Adrenal gland (tissue), 12 donors: Measurements from ENCODE around the gene CACNA1B. TPM values are rescaled to one million over a fixed set of nuclear protein-coding genes. Genes with fewer than 3 reads are reported as not detected.

Source experiments
- DNase-seq, 7 donors: peaks; one replicate each; pipeline ENCODE4 v3.0.0-alpha.2; 2019 to 2020
- H3K27ac ChIP-seq, 5 donors: fragments of 200-600 bp; sonication (generic) in 4 of 5; 1 replicate in 3 of 5; 2 replicates in 2 of 5; pipeline versions ENCODE4 v1.5.1 to v1.8.0; 2016 to 2020; ENCODE audit warnings: mild to moderate bottlenecking in 1 of 5
- H3K27me3 ChIP-seq: fragments of 200-600 bp; 2 replicates; pipeline ENCODE4 v1.8.0; 2021
- H3K36me3 ChIP-seq, 2 donors: fragments of 200-600 bp; replicated peaks in 1 of 2; 1 replicate in 1 of 2; 2 replicates in 1 of 2; pipeline versions ENCODE4 v1.5.1 to v1.8.0; 2018 to 2022
- H3K4me1 ChIP-seq, 2 donors: fragments of 200-600 bp; replicated peaks in 1 of 2; 1 replicate in 1 of 2; 2 replicates in 1 of 2; pipeline versions ENCODE4 v1.5.1 to v1.8.0; 2018 to 2021
- H3K4me3 ChIP-seq, 4 donors: fragments of 200-600 bp; sonication (generic) in 3 of 4; one replicate each; pipeline ENCODE4 v1.5.1; 2016 to 2018
- H3K9me3 ChIP-seq, 3 donors: fragments of 200-600 bp; sonication (generic) in 1 of 3; replicated peaks in 1 of 3; 1 replicate in 2 of 3; 2 replicates in 1 of 3; pipeline versions ENCODE4 v1.5.1 to v1.8.0; 2016 to 2021
- POLR2A ChIP-seq, 2 donors: fragments of 450-650 bp; IDR thresholded peaks; one replicate each; pipeline ENCODE4 v1.6.1; 2017; ENCODE audit warnings: antibody characterized with exemption in 2 of 2, mild to moderate bottlenecking in 2 of 2, moderate library complexity in 1 of 2
- WGBS, 4 donors: extraction: QIAGEN DNeasy Blood & Tissue Kit in 2 of 4; methylation state at CpG; one replicate each; pipeline versions ENCODE4 v1.1.5 to v1.1.7; 2013 to 2017; 5-methylcytosine and 5-hydroxymethylcytosine counted together
- intact Hi-C, 2 donors: fragments of 100-400 bp; cut with DNase I; formaldehyde crosslinking; loops; one replicate each; pipeline versions ENCODE4 v1.14.1 to v1.15.0; 2022 to 2023
- polyA plus RNA-seq, 3 donors: library from polyadenylated mRNA; stranded (reverse); fragments of 200-250 nt in 2 of 3; fragments of 350-450 nt in 1 of 3; fragmentation: Illumina TruSeq in 1 of 3; extraction: RNeasy Lipid Tissue Mini Kit (QIAGEN cat#74804) in 1 of 3; gene quantifications; one replicate each; pipeline ENCODE4 v1.2.3, GENCODE V29; 2013 to 2014
- total RNA-seq, 9 donors: library from RNA; depleted of rRNA in 4 of 9; stranded (reverse); fragments of >200 nt in 4 of 9; fragments of 120-200 nt in 1 of 9; fragmentation: NEBNext Ultra II Directional in 1 of 9; extraction: Animal tissue kit (Norgen Biotek cat#: 25700) in 1 of 9; gene quantifications; one replicate each; pipeline versions ENCODE4 v1.1.0 to v1.2.4, GENCODE V29; 2013 to 2023
- TF ChIP-seq, protein P1 (sequence below), 6 experiments: fragments of 450-650 bp in 4 of 6; fragments of 200-600 bp in 2 of 6; sonication (generic) in 1 of 6; IDR thresholded peaks; 1 replicate in 5 of 6; 2 replicates in 1 of 6; pipeline versions ENCODE4 v1.5.1 to v1.8.0; 2016 to 2021; ENCODE audit warnings: antibody characterized with exemption in 6 of 6, mild to moderate bottlenecking in 2 of 6, moderate library complexity in 1 of 6
- donor health status: healthy with polysubstance abuse.
- donor health status: Bipolar disorder and iron deficiency.
- donor health status: DM: yes; HTN: yes; CAD: no.
- donor health status: DM: no; HTN: no; CAD: no.
- donor health status: DM: no; HTN: no; CAD: no.
- donor health status: DM: yes; HTN: yes; CAD: no.

Gene CACNA1B
- total and polyA plus RNA-seq, 12 donors: 0.04 to 4.9 (median 1.1) TPM; not detected in 1

DNA sequence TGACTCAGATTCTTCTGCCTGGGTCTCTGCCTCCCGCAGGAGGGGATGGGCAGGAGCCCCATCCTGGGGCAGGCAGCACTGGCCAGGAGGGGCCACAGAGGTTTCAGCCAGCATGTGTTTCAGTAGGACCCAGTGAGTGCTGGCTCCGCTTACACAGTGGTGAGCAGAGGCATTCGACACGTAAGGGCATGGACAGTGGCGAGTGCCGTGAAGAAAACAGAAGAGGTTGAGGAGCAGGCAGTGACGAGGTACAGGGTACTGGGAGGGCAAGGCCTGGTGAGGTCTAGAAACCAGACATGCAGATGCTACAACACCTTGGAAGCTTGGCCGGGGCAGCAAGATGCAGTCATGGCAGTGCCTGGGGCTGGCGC is 41.5 kb downstream of the CACNA1B start:
- WGBS, 4 donors: 77 to 81% (median 79%) methylated on average over 7 to 9 of the region's 9 CpGs
- Histone ChIP-seq H3K27ac (no peak overlapping the region), H3K27me3 (no peaks in the 10 kb centered on the region), H3K36me3 (no peaks in the 10 kb centered on the region), H3K4me3 (no peak overlapping the region), H3K4me1 (no peaks in the 10 kb centered on the region), H3K9me3 (no peaks in the 10 kb centered on the region)
- TF ChIP-seq, protein P1, sequence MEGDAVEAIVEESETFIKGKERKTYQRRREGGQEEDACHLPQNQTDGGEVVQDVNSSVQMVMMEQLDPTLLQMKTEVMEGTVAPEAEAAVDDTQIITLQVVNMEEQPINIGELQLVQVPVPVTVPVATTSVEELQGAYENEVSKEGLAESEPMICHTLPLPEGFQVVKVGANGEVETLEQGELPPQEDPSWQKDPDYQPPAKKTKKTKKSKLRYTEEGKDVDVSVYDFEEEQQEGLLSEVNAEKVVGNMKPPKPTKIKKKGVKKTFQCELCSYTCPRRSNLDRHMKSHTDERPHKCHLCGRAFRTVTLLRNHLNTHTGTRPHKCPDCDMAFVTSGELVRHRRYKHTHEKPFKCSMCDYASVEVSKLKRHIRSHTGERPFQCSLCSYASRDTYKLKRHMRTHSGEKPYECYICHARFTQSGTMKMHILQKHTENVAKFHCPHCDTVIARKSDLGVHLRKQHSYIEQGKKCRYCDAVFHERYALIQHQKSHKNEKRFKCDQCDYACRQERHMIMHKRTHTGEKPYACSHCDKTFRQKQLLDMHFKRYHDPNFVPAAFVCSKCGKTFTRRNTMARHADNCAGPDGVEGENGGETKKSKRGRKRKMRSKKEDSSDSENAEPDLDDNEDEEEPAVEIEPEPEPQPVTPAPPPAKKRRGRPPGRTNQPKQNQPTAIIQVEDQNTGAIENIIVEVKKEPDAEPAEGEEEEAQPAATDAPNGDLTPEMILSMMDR (IDR thresholded peaks at IDR 0.05): no peak
- TF ChIP-seq POLR2A (IDR thresholded peaks at IDR 0.05): no peak
- intact Hi-C loops: no loop called here
- DNase-seq: peak in 1 of 7 donors; percentile 47

DNA sequence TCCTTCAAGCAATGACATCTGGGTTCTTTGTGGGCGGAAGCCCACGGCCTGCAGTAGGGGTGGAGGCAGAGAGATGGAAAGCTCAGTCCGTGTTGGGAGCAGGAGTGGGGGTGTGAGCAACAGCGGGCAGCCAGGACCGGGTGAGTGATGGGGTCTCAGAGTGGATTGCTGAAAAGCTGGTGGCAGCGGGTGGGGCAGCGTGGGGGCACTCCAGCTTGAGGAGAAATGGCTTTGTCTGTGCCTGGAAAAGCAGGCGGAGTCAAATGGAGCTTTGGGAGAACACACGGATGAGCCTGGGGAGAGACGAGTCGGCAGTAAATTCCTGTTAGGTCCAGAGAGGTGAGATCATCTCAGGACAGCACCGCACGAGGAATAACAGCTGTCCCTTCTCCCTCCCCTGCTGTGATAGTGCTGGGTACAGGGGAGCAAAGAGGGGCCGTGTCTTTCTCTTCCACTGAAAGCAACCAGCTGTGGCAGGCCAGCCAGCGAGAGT is 42.1 kb downstream of the CACNA1B start:
- H3K27ac ChIP-seq: no peak overlapping the region
- 52 to 72% (median 59%) methylated on average over 15 of the region's 15 CpGs for WGBS, 4 donors
- H3K4me1 ChIP-seq: no peaks in the 10 kb centered on the region
- H3K4me3 ChIP-seq: no peak overlapping the region
- H3K27me3 ChIP-seq: no peaks in the 10 kb centered on the region
- intact Hi-C loops: no loop called here
- TF ChIP-seq POLR2A (IDR thresholded peaks at IDR 0.05): no peak
- TF ChIP-seq, protein P1 (IDR thresholded peaks at IDR 0.05): no peak
- no peaks in the 10 kb centered on the region for H3K9me3 ChIP-seq
- H3K36me3 ChIP-seq: no peaks in the 10 kb centered on the region
- DNase-seq: peak in 1 of 7 donors; percentile 55

DNA sequence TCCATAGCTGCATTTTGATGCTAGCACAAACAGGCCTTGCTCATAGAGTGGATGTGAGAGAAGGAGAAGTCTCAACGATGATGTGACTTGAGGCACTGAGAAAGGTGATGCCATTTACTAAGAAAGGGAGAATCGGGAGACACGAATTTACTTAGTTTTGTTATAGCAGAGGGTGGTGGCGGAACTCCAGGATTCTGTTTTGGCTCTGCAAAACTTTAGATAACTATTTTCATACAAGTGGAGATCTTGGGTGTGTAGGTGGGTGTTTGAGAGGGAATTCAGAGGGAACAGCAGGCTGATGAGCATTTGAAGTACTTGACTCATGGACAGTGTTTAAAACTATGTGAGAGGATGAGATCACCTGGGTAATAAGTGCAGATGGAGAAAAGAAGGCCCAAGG is 43.2 kb downstream of the CACNA1B start:
- Histone ChIP-seq H3K27me3 (no peaks in the 10 kb centered on the region), H3K9me3 (no peaks in the 10 kb centered on the region), H3K36me3 (no peaks in the 10 kb centered on the region), H3K4me1 (no peaks in the 10 kb centered on the region), H3K4me3 (no peak overlapping the region), H3K27ac (no peak overlapping the region)
- TF ChIP-seq, protein P1 (IDR thresholded peaks at IDR 0.05): no peak
- no peak for TF ChIP-seq POLR2A (IDR thresholded peaks at IDR 0.05)
- WGBS, 4 donors: 71 to 83% (median 75%) methylated on average over 4 of the region's 4 CpGs
- intact Hi-C loops: no loop called here
- DNase-seq: no peak

DNA sequence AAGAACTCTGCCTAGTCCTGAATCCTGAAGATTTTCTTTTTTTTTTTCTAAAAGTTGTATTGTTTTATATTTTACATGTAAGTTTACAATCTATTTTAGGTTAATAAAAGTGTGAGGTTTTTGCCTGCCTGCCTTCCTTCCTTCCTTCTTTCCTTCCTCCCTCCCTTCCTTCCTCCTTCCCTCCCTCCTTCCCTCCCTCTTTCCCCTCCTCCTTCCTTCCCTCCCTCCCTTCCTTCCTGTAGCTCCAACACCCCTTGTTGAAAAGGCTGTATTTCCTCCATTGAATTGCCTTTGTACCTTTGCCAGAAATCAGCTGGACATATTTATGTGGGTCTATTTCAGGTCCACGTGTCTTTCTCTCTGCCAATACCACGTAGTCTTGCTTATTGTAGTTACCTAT is 46.6 kb downstream of the CACNA1B start:
- 36 to 53% (median 45%) methylated on average over 2 of the region's 2 CpGs for WGBS, 4 donors
- Histone ChIP-seq H3K36me3 (no peaks in the 10 kb centered on the region), H3K27ac (no peak overlapping the region), H3K4me3 (no peak overlapping the region), H3K4me1 (no peaks in the 10 kb centered on the region), H3K9me3 (no peaks in the 10 kb centered on the region), H3K27me3 (no peaks in the 10 kb centered on the region)
- TF ChIP-seq, protein P1 (IDR thresholded peaks at IDR 0.05): no peak
- no peak for TF ChIP-seq POLR2A (IDR thresholded peaks at IDR 0.05)
- no peak for DNase-seq
- intact Hi-C loops: no loop called here
